GM21576 (cell line): ENCODE measurements around the gene LAMC1.

ENCODE experiments used
- ATAC-seq: cut with Tn5 transposase; IDR thresholded peaks from one replicate; pipeline ENCODE4 v1.9.1; 2021; ENCODE audit warnings: mild to moderate bottlenecking, moderate library complexity; ENCODE audit not compliant: unreplicated experiment

The LAMC1 gene

DNA sequence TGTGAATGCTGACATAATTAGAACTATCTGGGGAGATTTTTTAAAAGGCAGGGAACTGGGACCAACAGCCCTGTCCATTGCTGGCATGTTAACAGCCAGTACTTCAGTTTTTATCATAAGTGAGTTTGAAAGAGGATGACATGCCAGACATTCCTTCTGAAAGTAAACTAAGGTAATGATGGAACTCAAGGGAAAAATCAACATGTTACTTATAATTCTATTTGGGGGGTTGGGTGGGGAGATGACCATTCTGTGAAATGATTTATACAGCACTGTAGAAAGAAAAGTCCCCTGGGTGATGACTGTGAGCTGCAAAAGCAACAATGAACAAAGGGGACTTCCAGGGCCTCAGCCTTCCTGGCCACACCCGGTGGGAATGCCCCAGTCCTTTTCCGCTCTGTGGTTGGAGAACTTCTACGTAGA lies 157.4 kb downstream of the LAMC1 start:
- ATAC-seq, result peak; percentile 71

DNA sequence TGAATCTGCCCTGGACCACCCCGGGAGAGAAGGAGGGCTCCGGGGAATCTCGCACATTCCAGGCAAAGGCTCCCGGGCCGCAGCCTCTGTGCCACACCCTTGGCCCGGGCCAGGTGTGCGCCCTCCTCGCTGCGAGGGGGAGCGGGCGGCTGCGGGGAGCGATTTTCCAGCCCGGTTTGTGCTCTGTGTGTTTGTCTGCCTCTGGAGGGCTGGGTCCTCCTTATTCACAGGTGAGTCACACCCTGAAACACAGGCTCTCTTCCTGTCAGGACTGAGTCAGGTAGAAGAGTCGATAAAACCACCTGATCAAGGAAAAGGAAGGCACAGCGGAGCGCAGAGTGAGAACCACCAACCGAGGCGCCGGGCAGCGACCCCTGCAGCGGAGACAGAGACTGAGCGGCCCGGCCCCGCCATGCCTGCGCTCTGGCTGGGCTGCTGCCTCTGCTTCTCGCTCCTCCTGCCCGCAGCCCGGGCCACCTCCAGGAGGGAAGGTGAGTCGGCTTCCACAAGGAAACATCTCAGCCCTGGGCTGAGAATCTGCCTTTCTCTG lies 162.8 kb downstream of the LAMC1 start, which contains the start of gene LAMC2:
TSS of gene LAMC2 (plus strand) at position 324 of the 550 bp plus-strand sequence. CDS start at position 413, 89 bp downstream.
- no peak for ATAC-seq

DNA sequence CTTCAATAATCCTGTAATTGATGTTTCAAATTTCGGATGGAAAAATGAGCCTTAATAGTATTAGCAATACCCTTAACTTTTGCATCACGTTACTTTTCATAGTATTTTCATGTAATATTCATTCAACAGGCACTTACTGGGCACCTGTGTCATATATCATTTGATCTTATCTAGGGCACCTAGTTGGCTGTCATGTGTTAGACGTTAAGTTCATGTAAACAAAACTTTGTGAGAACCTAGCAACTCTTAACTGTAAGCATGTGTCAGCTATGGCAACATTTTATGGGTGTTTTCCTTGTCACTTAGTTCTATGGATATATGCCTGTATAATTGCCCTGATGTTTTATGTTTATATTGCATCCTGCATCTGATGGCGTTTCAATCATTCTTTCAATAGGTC lies 163.6 kb downstream of the LAMC1 start:
- no peak for ATAC-seq

DNA sequence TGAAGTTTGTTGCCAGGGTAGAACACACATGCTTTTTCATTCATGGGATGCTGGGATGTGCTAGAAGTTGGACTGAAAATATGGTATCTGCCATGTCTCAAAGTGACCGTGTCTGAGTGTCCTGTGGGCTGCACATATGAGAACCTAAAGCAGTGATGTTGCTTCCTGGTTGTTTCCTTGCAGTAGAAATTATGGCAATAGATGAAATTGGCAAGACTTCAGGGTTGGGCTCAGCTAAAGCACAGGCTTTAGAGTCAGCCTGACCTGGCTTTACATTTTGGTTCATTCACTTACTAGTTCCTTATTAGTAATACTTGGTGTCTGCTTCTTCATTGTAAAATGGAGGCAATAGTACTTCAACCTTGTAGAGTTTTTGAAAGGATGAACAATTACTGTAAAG lies 165.0 kb downstream of the LAMC1 start:
- ATAC-seq, result no peak

DNA sequence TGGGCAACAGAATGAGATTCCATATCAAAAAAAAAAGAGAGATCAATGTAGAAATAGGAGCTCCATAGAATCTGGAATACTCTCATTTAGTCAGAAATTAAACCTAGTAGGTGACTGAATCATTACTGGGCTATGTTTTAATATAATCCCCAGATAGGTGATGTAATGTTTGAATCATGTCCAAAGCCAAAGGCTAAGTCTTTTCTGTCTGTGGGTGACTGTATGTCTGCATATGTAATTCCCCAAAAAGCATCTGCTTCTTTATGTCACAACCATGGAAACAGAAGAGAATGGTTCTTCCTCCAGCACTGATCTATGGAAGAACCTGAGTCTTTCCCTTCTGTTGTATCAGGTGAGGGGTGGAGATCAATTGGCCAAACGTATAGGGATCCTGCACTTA lies 168.6 kb downstream of the LAMC1 start:
- no peak for ATAC-seq

DNA sequence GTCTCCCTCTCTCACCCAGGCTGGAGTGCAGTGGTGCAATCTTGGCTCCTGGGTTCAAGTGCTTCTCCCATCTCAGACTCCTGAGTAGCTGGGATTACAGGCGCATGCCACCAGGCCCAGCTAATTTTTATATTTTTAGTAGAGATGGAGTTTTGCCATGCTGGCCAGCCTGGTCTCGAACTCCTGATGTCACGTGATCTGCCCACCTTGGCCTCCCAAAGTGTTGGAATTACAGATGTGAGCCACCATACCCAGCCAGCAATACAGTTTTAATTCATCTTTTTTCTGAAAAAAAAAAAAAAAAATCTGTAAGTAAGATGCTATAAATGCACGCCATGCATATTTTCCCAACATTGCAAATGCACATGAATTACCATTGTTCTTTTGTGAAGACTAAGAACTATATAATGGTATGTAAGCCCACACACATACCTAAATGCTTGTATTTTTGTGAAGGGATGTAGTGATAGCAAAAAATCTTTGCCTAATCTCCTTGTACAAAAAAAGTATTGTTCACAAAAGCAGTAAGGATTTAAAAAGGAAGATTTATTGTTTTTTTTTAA lies 170.8 kb downstream of the LAMC1 start:
- ATAC-seq, result no peak

DNA sequence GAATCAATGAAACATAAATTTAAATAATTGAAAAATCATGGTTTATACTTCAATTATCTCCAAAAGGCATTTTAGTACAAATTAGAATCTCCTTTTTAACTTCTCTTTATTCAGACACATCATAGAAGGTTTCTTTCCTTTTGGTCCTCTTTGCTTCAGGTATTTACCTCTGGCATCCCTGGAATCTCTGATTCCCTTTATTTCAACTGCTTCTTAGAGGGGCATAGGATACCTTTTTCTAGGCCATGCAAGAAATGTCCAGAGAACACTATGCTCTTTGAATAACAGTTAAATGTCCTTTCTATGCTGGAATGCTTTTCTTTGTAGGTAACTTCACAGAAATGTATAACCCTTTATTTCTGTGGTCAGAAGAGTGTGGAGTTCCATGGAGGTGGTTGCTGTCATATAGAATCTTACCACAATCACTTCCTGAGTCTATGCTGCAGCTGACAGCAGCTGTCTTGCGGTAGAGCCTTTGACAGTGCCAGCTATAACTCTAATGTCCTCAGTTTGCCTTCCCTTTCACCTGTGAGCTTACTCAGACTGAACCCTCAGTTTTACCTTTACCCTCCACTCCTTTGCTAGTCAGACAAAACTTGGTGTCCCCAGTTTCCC lies 171.4 kb downstream of the LAMC1 start:
- ATAC-seq, result peak; percentile 98

DNA sequence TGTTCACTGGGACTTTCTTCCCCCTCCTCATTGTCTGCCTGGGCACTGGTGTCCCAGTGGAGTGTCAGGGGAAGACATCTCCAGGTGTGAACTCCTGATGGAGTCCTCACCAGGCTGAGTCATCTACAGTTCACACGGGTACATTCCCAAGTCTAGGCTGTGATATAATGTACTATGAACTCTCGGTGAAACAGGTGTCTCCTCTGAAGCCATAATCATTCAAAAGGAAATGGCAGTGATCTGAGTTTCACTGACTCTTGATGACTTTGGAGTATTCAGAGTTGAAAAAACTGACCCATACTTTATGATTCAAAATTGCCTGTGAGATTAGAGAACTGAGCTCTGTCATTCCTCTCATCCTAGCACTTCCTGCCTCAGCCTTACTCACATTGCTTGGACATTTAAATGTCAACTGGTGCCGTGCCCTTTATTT lies 171.9 kb downstream of the LAMC1 start:
- peak; percentile 33 for ATAC-seq
